NT2/D1 (cell line): Measurements from ENCODE around the gene CAPZA2.
"Not testable (repeated sequence)": the region's sequence is repeated elsewhere in the genome, so short reads cannot be mapped to it uniquely, and the experiment has no call there.

ENCODE experiments used
- DNase-seq: peaks from one replicate; pipeline ENCODE4 v3.0.0-alpha.2; 2011; ENCODE audit warnings: low read depth, low spot score
- H3K27me3 ChIP-seq: 2 replicates; pipeline ENCODE4 v1.6.0; 2011; ENCODE audit warnings: mild to moderate bottlenecking; ENCODE audit not compliant: insufficient read length, insufficient read depth
- H3K36me3 ChIP-seq: 2 replicates; pipeline ENCODE4 v1.6.1; 2011; ENCODE audit warnings: mild to moderate bottlenecking, low read length, mixed read lengths; ENCODE audit not compliant: insufficient read depth, insufficient read length
- H3K4me1 ChIP-seq: 2 replicates; pipeline ENCODE4 v1.5.1; 2011; ENCODE audit not compliant: insufficient read depth, insufficient read length
- H3K4me3 ChIP-seq: 2 replicates; pipeline ENCODE4 v1.5.1; 2011; ENCODE audit warnings: low read depth; ENCODE audit not compliant: insufficient read length
- H3K9ac ChIP-seq: 2 replicates; pipeline ENCODE4 v1.6.0; 2011; ENCODE audit warnings: low read depth; ENCODE audit not compliant: insufficient read length
- H3K9me3 ChIP-seq: 2 replicates; pipeline ENCODE4 v1.5.1; 2011; ENCODE audit warnings: mild to moderate bottlenecking, low read length; ENCODE audit not compliant: insufficient read depth
- SUZ12 ChIP-seq: IDR thresholded peaks from 2 replicates; pipeline ENCODE4 v1.6.1; 2011; ENCODE audit not compliant: insufficient read length, insufficient read depth; ENCODE audit errors: extremely low read depth
- YY1 ChIP-seq: IDR thresholded peaks from 2 replicates; pipeline ENCODE4 v1.6.1; 2011; ENCODE audit not compliant: insufficient read length, insufficient read depth
- ZNF274 ChIP-seq: IDR thresholded peaks from 2 replicates; pipeline ENCODE4 v1.6.1; 2011; ENCODE audit warnings: mild to moderate bottlenecking, low read depth, low read length

The CAPZA2 gene

DNA sequence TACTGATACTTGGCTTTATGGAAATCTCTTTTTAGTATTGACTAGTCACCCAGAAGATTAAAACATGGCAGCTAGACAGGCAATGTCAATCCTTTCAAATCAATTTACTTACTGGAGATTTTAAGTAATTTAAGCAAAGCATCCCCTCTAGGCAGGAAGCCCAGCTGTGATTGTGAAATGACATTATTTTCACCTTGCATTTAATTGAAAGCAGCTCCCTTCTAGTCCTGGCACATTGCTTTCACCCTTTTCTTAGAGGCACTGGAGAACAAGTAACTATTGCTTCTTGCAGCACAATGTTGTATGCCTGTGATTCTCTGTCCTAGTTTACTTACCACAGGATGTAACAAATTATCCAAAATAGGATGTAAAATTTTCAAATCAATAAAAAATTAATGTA lies 104.2 kb downstream of the CAPZA2 start:
- Histone ChIP-seq H3K4me3 (no peak overlapping the region), H3K36me3 (no peaks in the 10 kb centered on the region), H3K27me3 (no peaks in the 10 kb centered on the region), H3K9me3 (no peaks in the 10 kb centered on the region), H3K9ac (no peak overlapping the region), H3K4me1 (no peaks in the 10 kb centered on the region)
- no peak for TF ChIP-seq SUZ12
- DNase-seq, result no peak

DNA sequence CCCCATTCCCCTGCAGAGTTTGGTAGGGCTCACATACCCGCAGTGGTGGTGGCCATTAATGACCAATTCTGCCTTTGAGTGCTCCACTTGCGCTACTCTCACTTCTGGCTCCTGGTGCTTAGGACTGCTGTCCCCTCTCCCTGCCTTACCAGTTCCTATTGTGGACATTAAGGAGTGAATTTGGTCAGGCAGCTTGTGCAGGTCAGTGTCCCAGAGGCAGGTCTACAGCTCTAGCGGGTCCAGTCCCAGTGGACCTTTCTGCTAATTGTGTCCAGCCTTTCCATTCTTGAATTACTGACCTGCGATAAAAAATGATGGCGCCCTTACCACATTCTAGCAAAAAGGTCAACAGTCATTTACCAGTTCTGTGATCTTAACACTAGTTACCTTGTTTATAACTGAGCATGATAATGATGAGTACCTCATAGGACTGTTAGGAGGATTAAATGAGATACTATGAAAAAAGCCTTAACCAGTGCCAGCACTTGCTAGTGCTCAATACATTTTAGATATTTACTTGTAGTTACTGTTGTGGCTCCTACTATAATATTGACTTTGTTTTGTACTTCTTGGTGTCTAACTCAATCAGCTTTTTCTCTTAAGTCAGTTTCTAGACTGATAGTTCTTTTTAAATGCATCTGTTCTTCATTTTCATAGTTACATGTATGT lies 105.0 kb downstream of the CAPZA2 start:
- H3K9ac ChIP-seq, result no peak overlapping the region
- H3K9me3 ChIP-seq, result no peaks in the 10 kb centered on the region
- no peak overlapping the region for H3K4me3 ChIP-seq
- H3K36me3 ChIP-seq, result no peaks in the 10 kb centered on the region
- no peaks in the 10 kb centered on the region for H3K4me1 ChIP-seq
- TF ChIP-seq SUZ12 (no peak), ZNF274 (no peak), YY1 (no peak)
- no peaks in the 10 kb centered on the region for H3K27me3 ChIP-seq
- DNase-seq, result no peak

DNA sequence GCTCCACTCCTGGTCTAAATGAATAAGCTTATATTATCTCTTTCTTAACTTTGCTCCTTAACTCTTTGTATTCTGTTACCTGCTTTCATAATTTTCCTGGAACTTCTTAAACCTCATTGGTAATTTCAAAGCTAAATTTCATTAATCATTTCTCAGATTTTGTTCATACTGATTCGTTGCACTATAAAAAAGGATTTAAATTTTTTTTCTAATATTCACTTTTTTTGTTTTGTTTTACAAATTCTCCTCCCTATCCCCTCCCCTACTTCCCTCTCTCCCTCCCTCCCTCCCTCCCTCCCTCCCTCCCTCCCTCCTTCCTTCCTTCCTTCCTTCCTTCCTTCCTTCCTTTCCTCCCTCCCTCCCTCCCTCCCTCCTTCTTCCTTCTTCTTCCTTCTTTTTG lies 105.6 kb downstream of the CAPZA2 start:
- Histone ChIP-seq H3K9ac (no peak overlapping the region), H3K4me3 (no peak overlapping the region), H3K4me1 (no peaks in the 10 kb centered on the region), H3K27me3 (no peaks in the 10 kb centered on the region), H3K9me3 (no peaks in the 10 kb centered on the region), H3K36me3 (no peaks in the 10 kb centered on the region)
- TF ChIP-seq YY1, result no peak
- no peak for TF ChIP-seq ZNF274
- TF ChIP-seq SUZ12, result no peak
- DNase-seq, result no peak

DNA sequence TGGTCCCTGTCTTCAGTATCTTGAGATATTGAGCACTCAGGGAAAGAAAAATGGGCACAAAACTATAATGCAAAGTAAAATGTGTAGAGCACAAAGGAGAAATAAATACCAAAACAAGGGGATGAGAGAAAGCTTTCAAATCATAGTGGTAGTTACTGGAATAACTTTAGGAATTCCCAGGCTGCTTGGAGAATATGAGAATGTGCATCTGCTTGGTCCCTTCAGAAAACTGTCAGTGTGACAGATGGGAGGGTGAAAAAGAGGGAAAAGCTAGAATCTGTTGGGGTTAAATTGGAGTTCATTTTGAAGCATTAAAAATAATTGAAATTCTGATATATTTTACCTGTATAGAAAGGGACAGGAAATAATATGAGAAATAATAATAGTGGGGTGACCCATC lies 106.2 kb downstream of the CAPZA2 start:
- no peak for DNase-seq
- H3K9me3 ChIP-seq, result no peaks in the 10 kb centered on the region
- no peak overlapping the region for H3K9ac ChIP-seq
- H3K4me1 ChIP-seq, result no peaks in the 10 kb centered on the region
- no peak overlapping the region for H3K4me3 ChIP-seq
- TF ChIP-seq YY1 (no peak), ZNF274 (no peak), SUZ12 (no peak)
- no peaks in the 10 kb centered on the region for H3K27me3 ChIP-seq
- no peaks in the 10 kb centered on the region for H3K36me3 ChIP-seq

DNA sequence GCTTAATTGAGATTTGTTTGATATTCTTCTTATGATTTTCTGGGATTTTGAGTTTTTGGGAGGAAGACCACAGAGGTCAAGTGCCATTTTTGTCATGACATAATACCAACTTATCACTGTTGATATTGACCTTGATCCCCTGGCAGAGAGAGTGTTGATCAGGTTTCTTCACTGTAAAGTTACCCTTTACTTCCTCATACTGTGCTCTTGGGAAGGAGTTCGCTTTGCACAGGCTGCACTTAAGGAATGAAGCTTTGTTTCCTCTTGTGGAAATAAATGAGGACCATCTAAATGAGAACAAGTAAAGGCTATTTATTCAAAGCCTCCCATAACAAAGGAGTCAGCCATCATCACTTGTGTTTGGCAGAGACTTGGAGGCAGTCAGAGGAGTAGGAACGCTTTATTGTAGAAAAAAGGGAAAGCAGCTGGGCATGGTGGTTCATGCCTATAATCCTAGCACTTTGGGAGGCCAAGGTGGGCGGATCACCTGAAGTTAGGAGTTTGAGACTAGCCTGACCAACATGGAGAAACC lies 107.0 kb downstream of the CAPZA2 start:
- H3K4me1 ChIP-seq, result no peaks in the 10 kb centered on the region
- no peaks in the 10 kb centered on the region for H3K36me3 ChIP-seq
- no peaks in the 10 kb centered on the region for H3K27me3 ChIP-seq
- no peaks in the 10 kb centered on the region for H3K9me3 ChIP-seq
- DNase-seq, result peak; percentile 28
- TF ChIP-seq ZNF274 (no peak), YY1 (no peak), SUZ12 (no peak)
- no peak overlapping the region for H3K9ac ChIP-seq
- no peak overlapping the region for H3K4me3 ChIP-seq

DNA sequence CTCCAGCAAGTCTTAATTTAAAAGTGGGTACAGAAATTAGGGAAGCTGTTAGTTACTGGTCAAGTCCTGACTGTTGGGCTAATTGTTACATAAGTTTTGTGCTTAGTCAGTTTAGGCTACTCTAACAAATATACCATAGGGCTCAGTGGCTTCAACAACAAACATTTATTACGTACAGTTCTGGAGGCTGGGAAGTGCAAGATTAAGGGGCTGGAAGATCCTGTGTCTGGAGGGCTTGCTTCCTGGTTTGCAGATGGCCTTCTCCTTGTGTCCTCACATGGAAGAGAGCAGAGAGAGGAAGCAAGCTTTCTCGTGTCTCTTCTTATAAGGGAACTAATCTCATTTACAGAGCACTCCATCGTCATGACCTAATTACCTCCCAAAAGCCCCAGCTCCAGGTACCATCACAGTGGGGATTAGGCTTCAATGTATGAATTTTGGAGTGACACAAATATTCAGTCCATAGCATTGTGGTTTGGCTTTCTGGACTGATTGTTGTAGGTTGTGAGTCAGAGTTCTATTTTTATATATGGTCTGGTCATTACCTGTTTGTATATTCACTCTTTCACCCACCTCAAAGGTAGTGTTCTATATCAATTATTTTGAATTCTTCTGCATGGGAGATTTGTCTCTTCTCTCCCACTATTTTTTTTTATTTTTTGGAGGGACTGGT lies 108.0 kb downstream of the CAPZA2 start:
- TF ChIP-seq ZNF274 (no peak), YY1 (no peak), SUZ12 (no peak)
- no peaks in the 10 kb centered on the region for H3K36me3 ChIP-seq
- no peaks in the 10 kb centered on the region for H3K4me1 ChIP-seq
- H3K9me3 ChIP-seq, result no peaks in the 10 kb centered on the region
- no peak overlapping the region for H3K9ac ChIP-seq
- DNase-seq, result no peak
- H3K4me3 ChIP-seq, result no peak overlapping the region
- no peaks in the 10 kb centered on the region for H3K27me3 ChIP-seq

DNA sequence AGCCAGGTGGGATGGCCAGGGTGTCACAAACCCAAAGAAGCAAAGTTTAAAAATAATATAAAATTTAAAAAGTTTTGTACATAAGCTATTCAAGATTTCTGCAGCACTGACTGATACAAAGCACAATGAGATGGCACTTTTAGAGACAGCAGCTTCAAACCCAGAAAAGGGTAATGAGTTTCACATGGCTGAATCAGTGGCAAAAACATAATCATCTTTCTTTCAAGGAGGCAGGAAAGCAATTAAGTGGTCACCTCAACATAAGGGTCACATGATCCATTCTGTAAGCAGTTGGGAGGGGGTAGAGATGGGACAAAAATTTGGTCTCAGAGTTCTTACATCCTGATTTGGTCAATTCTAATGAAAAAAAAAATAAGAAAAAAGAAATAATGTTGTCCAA lies 108.8 kb downstream of the CAPZA2 start:
- H3K9ac ChIP-seq, result peak overlapping the region; percentile 10
- H3K4me3 ChIP-seq, H3K27me3 ChIP-seq, H3K4me1 ChIP-seq, DNase-seq, H3K9me3 ChIP-seq, H3K36me3 ChIP-seq: not testable (repeated sequence)
